RWPE1 (cell line): Measurements from ENCODE around the gene ANKRD28.

ENCODE experiments used
- CTCF ChIA-PET: fragments of 350-600 bp; sonication (Branson Sonifier 250); formaldehyde crosslinking; extraction: SDS; loops from one replicate; lab custom pipeline; 2021; lab: Yijun Ruan, JAX
- POLR2A ChIA-PET: fragments of 400-600 bp; formaldehyde crosslinking; extraction: SDS; loops from one replicate; lab custom pipeline; 2020; ENCODE audit warnings: antibody characterized with exemption; ENCODE audit not compliant: low non-redundant PET; lab: Yijun Ruan, JAX
- DNase-seq: peaks from one replicate; pipeline ENCODE4 v3.0.0; 2012; ENCODE audit warnings: low spot score
- H3K27ac ChIP-seq: fragments of 450-650 bp; 2 replicates; pipeline ENCODE4 v1.5.1; 2017
- CTCF ChIP-seq: fragments of 450-650 bp; conservative IDR thresholded peaks from 2 replicates; pipeline ENCODE4 v1.5.1; 2017; ENCODE audit warnings: low read depth, mild to moderate bottlenecking

Gene ANKRD28

GRCh38 chr3:15707779-15708178, 90.0 kb downstream of the ANKRD28 start:
- CTCF ChIA-PET = no interaction called here

DNA sequence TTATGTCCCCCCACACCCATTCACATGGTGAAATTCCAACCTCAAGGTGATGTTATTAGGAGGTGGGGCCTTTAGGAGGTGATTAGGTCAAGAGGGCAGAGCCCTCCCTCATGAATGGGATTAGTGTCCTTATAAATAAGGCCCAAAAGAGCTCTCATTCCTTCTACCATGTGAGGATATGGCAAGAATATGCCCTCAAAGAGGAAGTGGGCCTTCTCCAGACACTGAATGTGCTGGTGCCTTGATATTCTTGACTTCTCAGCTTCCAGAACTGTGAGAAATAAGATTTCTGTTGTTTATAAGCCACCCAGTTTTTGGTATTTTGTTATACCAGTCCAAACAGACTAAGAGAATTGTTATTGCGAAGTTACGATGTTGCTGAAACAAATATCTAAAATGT, 94.4 kb downstream of the ANKRD28 start:
- no peak for TF ChIP-seq CTCF
- DNase-seq = no peak
- no peak overlapping the region for H3K27ac ChIP-seq
- CTCF ChIA-PET = no interaction called here
- POLR2A ChIA-PET = no interaction called here

More at GRCh38 chr3:15707779-15708178, 90.0 kb downstream of the ANKRD28 start:
- H3K27ac ChIP-seq = no peak overlapping the region
- DNase-seq = no peak
- no peak for TF ChIP-seq CTCF
- POLR2A ChIA-PET = no interaction called here

DNA sequence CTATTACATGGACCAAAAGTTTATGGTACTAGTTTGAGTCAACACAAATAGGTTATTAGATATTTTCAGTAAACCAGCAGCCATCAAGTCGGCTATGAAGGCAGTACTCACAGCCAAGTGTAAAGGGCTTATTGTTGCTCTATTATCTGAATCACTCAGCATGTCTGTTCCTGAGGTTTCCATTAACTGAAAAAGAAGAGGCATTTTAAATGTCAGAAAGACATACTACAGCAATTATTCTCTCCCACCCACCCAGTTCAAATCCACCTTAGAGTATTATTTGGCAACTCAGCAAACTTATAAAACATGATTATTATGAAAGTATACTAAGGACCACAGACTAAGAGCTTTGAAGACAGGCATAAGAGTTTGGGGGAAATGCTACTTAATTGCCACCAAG, 103.2 kb downstream of the ANKRD28 start:
- CTCF ChIA-PET = no interaction called here
- no peak overlapping the region for H3K27ac ChIP-seq
- POLR2A ChIA-PET = interaction anchor here (0.6 kb wide), 1 partner anchor 80 kb away, joined by 4 read pairs; no protein-coding TSS in a partner anchor
- no peak for DNase-seq
- no peak for TF ChIP-seq CTCF

DNA sequence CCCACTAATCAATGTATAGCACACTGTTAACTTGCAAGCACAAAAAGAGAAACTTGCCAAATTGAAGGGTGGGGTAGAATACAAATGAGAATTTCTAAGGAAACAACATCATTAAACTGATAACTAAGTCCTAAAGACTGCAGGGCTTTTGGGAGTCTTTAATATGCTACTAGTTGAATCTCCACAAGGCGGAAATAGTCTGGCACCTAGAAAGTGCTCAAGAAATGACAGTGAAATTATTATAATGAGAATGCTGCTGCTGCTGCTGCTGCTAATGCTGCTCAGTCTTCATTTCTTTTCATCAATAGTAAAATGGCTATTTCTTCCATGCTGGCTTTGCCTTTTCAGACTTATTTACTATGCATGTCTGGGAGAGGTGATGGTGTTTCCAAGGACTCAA, 104.4 kb downstream of the ANKRD28 start:
- CTCF ChIA-PET = interaction anchor here (1.0 kb wide), 1 partner anchor 113 kb away, joined by 3 read pairs; no protein-coding TSS in a partner anchor
- no peak for DNase-seq
- POLR2A ChIA-PET = no interaction called here
- TF ChIP-seq CTCF = no peak
- no peak overlapping the region for H3K27ac ChIP-seq

DNA sequence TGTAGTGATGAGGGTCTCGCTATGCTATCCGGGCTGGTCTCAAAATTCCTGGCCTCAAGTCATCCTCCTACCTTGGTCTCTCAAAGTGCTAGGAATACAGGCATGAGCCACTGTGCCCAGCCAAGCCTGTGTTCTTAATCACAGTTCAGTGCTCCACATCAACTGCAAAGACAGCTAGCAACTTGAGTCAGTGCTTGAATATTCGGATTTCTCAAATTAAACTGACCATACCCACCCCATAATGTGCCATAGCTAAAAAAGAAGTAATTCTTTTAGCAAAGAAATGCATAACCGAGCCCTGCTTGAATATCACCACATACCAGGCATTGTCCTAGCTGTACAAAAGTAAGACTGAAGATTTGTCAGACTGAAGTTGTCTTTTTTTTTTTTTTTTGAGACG, 107.0 kb downstream of the ANKRD28 start:
- TF ChIP-seq CTCF = no peak
- POLR2A ChIA-PET = no interaction called here
- no peak overlapping the region for H3K27ac ChIP-seq
- DNase-seq = no peak
- CTCF ChIA-PET = interaction anchor here (0.6 to 0.7 kb wide), 3 partner anchors 62 to 488 kb away, joined by 3 to 4 read pairs (median 3); no protein-coding TSS in a partner anchor

GRCh38 chr3:15690230-15690629, 107.5 kb downstream of the ANKRD28 start:
- POLR2A ChIA-PET = no interaction called here
- DNase-seq = no peak

More at GRCh38 chr3:15690230-15690629, 107.5 kb downstream of the ANKRD28 start:
- CTCF ChIA-PET = interaction anchor here (0.6 to 0.7 kb wide), 2 partner anchors 62 to 488 kb away, joined by 3 read pairs; no protein-coding TSS in a partner anchor
- no peak overlapping the region for H3K27ac ChIP-seq
- no peak for TF ChIP-seq CTCF
